WERI-Rb-1 (cell line): ENCODE data around the gene STXBP6.

Experiments used
- DNase-seq: peaks from one replicate; pipeline ENCODE4 v3.0.0-alpha.2; 2020
- H3K27ac ChIP-seq: fragments of 250-450 bp; sonication (Bioruptor Pico); 2 replicates; pipeline ENCODE4 v1.5.1; 2020; ENCODE audit warnings: mild to moderate bottlenecking, moderate library complexity
- H3K27me3 ChIP-seq: fragments of 250-450 bp; sonication (Bioruptor Pico); 2 replicates; pipeline ENCODE4 v1.5.1; 2021; ENCODE audit warnings: mild to moderate bottlenecking, low read depth, moderate library complexity; ENCODE audit not compliant: insufficient read depth, severe bottlenecking
- H3K36me3 ChIP-seq: fragments of 250-450 bp; sonication (Bioruptor Pico); 2 replicates; pipeline ENCODE4 v1.5.1; 2020; ENCODE audit warnings: mild to moderate bottlenecking, moderate library complexity
- H3K4me3 ChIP-seq: 2 replicates; pipeline ENCODE4 v1.5.1; 2011; ENCODE audit warnings: low read depth, mild to moderate bottlenecking, control low read depth, low read length
- H3K9me3 ChIP-seq: fragments of 250-450 bp; sonication (Bioruptor Pico); 2 replicates; pipeline ENCODE4 v1.5.1; 2021; ENCODE audit warnings: mild to moderate bottlenecking, moderate library complexity; ENCODE audit not compliant: severe bottlenecking
- CTCF ChIP-seq: IDR thresholded peaks from 2 replicates; pipeline ENCODE4 v1.5.1; 2011; ENCODE audit warnings: low read depth, mild to moderate bottlenecking, control low read depth, inconsistent platforms, low read length

STXBP6 gene

DNA sequence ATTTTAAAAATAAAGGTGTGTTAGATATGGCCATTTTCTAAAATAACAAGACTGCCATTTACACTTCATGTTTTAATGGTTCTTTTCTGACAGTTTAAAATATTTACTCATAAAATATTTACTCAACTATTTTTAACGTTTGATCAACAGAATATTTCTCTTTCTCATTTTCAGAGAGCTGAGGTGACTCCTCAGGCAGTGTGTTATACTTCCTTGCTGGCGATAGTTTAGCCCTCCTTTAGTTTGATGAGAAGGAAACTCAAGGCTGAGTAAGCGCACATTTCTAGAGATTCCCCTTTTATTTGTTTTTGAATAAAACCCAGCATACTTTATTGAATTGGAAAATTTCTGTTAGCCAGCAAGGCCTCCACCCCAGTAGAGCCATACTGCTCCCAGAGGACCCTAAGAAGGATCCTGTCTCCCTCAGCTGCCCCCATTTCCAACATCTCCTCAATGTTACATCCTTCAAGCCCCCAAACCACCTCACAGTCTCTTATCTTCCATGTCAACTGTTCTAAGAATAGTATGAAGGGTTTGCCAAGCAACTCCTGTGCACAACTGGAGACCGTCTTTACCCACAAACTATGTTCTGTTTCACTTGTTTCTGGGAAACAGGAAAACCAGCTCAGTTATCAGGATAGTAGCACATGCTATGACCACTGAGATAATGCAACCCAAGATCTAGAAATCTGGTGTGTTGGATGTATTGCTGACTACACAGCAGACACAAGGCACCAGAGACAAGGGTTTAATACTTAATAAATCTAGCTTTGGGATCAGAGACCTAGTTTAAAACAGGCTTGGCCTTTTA lies 129.5 kb downstream of the STXBP6 start:
- Histone ChIP-seq H3K9me3 (no peaks in the 10 kb centered on the region), H3K27ac (no peak overlapping the region), H3K4me3 (no peak overlapping the region), H3K36me3 (no peaks in the 10 kb centered on the region), H3K27me3 (peaks cover 39% of the 10 kb centered on the region)
- no peak for DNase-seq
- no peak for TF ChIP-seq CTCF

DNA sequence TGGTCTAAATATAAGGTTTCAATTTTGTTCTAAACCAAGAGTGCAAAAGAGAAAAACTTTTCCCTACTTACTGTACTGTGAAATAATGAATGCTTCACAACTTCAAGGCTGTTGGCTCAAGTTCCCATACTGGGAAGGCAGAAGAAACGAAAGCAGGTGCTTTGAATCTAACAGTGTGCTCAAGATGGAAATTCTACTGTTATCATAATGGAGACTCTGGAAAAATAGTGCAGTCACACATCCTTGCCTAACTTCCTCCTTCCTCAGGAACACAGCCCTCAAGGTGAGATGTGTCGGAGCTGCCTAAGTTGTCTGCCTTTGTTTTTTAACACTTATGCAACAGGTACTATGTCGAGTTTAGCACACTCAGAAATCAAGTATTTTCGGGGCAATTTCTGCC lies 131.1 kb downstream of the STXBP6 start:
- no peaks in the 10 kb centered on the region for H3K9me3 ChIP-seq
- H3K27ac ChIP-seq: no peak overlapping the region
- peaks cover 55% of the 10 kb centered on the region for H3K27me3 ChIP-seq
- no peak for TF ChIP-seq CTCF
- H3K36me3 ChIP-seq: no peaks in the 10 kb centered on the region
- DNase-seq: no peak
- H3K4me3 ChIP-seq: no peak overlapping the region

DNA sequence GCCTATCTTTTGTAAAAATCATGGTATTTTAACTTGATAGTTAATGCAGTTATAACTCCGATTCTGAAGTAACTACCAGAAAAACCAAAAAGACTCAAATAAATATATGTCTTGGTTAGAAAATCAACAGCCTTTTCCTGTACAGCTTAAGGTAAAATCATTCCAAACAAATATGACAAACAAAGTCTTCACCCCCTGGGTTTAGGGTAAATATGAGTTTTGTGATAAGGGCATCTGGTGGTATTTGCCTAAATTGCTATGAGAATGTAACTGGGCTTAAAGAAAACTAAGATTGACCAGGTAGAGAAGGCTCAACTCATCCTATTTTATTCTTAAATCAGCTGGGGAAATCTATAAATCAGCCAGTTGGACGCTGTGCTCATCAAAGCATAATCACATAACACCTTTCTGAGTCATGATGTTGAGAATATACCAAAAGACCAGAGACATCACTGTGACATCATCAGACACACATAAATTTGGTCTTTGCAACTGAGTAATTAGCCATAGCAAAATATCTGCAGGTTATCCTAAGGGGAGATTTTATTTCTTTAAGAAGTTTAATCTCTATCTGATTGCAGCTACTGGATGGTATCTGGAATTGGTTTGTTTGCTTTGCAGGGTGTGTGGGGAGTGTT lies 133.9 kb downstream of the STXBP6 start:
- Histone ChIP-seq H3K36me3 (no peaks in the 10 kb centered on the region), H3K4me3 (no peak overlapping the region), H3K27ac (no peak overlapping the region), H3K9me3 (no peaks in the 10 kb centered on the region), H3K27me3 (peaks cover 55% of the 10 kb centered on the region)
- TF ChIP-seq CTCF: no peak
- no peak for DNase-seq

DNA sequence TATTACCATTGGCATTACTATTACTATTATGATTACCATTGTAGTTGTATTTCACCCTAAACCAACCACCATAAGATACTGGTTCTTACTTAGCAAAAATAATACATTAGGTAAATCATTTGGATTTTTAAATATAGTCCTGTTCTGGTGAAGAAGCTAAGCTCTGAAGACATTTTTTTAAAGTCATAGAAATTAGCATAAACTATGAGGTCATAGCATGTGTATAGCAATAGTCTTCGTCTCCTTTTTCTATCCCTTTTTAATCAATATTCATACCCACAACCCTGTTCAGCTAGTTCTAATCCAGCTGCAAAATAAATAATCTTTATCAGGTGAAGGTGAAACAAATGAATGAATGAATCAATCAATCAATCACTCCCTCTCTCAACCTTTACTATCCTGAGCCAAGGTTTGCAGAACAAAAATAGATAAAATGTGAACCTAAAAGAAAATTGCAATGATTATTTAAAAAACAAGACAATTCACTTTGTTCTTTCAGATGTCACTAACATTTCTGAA lies 134.5 kb downstream of the STXBP6 start:
- DNase-seq: no peak
- TF ChIP-seq CTCF: no peak
- Histone ChIP-seq H3K27me3 (peaks cover 55% of the 10 kb centered on the region), H3K36me3 (no peaks in the 10 kb centered on the region), H3K27ac (no peak overlapping the region), H3K9me3 (no peaks in the 10 kb centered on the region), H3K4me3 (no peak overlapping the region)

DNA sequence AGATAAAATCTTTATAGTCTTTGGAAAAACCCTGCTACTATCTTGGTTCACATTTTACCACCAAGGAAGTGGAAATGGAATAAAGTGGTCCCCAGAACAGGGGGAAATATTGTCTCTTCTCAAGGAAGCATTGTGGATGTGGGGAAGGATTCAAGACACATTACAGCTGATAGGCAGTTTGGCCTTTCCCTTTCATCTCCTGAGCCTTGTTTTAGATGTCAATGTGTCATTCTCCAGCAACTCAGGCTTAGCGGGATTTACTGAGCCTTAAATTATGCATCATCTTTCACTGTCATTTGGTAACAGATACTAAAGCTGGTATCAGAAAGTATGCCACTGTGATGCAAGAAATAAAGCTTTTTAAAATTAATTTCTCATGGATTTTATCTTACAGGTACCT lies 136.2 kb downstream of the STXBP6 start:
- no peak overlapping the region for H3K27ac ChIP-seq
- H3K36me3 ChIP-seq: no peaks in the 10 kb centered on the region
- no peak for TF ChIP-seq CTCF
- no peak for DNase-seq
- no peak overlapping the region for H3K4me3 ChIP-seq
- peaks cover 57% of the 10 kb centered on the region for H3K27me3 ChIP-seq
- H3K9me3 ChIP-seq: no peaks in the 10 kb centered on the region
